BLaER1 (cell line): Measurements from ENCODE around the gene NFIA.
A peak's percentile ranks its signal among the peaks of the same experiment; 100 is the strongest.

ENCODE experiments used
- H3K27ac ChIP-seq: shearing (Covaris generic); formaldehyde crosslinking; 2 replicates; pipeline ENCODE4 v1.8.1; 2022
- H3K27me3 ChIP-seq: shearing (Covaris generic); formaldehyde crosslinking; 2 replicates; pipeline ENCODE4 v1.8.1; 2022
- H3K36me3 ChIP-seq: shearing (Covaris generic); formaldehyde crosslinking; 2 replicates; pipeline ENCODE4 v1.8.1; 2022
- H3K4me1 ChIP-seq: shearing (Covaris generic); formaldehyde crosslinking; 2 replicates; pipeline ENCODE4 v1.8.1; 2022
- H3K4me2 ChIP-seq: shearing (Covaris generic); formaldehyde crosslinking; 2 replicates; pipeline ENCODE4 v1.8.1; 2022
- H3K4me3 ChIP-seq: shearing (Covaris generic); formaldehyde crosslinking; 2 replicates; pipeline ENCODE4 v1.8.1; 2022
- H3K9ac ChIP-seq: shearing (Covaris generic); formaldehyde crosslinking; 2 replicates; pipeline ENCODE4 v1.8.1; 2022
- H3K9me3 ChIP-seq: shearing (Covaris generic); formaldehyde crosslinking; 2 replicates; pipeline ENCODE4 v1.8.1; 2022
- H4K20me1 ChIP-seq: shearing (Covaris generic); formaldehyde crosslinking; 2 replicates; pipeline ENCODE4 v1.8.1; 2022
- Cebpa-rat ChIP-seq: shearing (Covaris generic); IDR thresholded peaks from 2 replicates; pipeline ENCODE4 v1.8.1; 2022

NFIA gene

DNA sequence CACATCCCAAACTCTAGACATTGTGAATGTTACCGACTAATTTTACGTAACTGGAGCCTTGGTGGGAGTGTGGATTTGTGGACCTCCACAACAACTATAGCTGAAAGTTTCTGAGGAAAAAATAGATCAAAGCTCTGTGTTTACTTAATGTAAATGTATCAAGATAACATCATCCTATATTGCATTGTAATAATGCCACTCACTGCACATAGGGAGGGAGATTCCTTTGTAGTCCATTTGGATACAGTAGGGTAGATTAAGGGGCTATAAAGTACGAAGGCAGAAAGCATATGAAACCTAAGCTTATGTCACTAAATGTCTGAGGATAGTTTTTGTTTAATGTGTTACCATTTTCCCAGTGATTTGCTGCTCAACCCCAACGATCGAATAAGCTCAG lies 369.2 kb downstream of the NFIA start:
- H3K9me3 ChIP-seq = no peaks in the 10 kb centered on the region
- H3K4me3 ChIP-seq = no peak overlapping the region
- no peak for TF ChIP-seq Cebpa-rat
- H3K4me1 ChIP-seq = peaks cover 8% of the 10 kb centered on the region; the same call in 1 of the 2 replicates
- H3K27me3 ChIP-seq = no peaks in the 10 kb centered on the region
- H4K20me1 ChIP-seq = no peaks in the 10 kb centered on the region
- no peak overlapping the region for H3K9ac ChIP-seq
- H3K36me3 ChIP-seq = no peaks in the 10 kb centered on the region
- no peak overlapping the region for H3K27ac ChIP-seq
- H3K4me2 ChIP-seq = no peak overlapping the region

DNA sequence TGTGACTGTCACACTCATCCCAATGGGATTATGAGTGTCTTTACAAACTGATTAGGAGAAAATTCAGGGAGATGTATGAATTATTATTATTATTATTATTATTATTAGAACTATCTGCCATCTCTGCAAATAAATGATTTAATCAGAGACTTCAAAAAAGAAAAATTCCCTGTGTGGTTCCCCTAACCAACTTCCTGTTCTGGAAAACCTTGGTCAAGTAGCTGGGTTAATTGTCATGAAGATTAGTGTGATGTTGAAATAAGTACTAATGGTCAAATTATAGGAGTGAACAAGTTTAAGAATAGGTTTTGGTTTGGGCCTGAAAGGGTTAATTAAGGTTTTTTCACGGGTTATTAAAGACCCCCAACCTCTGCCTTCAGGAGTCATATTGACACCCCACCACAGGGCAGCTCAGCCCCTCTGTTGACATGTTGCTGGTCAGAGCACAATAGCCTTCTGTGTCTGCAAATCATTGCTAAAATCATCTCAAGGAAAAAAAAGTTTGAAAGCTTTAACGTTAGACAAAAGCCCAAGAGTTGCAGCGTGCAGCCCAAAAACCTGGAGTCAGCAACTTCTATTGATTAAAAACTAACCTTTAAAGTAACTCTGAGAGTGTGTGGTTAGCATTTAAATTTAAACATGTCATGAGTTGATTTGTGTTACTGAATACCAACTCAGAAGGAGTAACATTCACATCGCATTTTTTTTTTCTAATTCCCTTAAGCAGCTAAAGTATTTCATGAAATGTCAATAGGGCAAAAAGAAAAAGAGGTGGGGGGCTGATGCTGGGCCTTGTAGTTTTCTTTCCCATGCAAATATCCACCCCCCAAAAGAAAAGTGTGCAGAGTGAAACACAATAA lies 370.0 kb downstream of the NFIA start:
- Histone ChIP-seq H3K4me2 (0 out of 2 replicates have a peak overlapping the region, but pooled peaks have one; percentile 20), H3K9ac (no peak overlapping the region), H3K4me3 (no peak overlapping the region), H3K36me3 (no peaks in the 10 kb centered on the region), H3K27ac (no peak overlapping the region), H4K20me1 (no peaks in the 10 kb centered on the region), H3K27me3 (no peaks in the 10 kb centered on the region), H3K4me1 (peaks cover 8% of the 10 kb centered on the region; the same call in 1 of the 2 replicates), H3K9me3 (no peaks in the 10 kb centered on the region)
- no peak for TF ChIP-seq Cebpa-rat

DNA sequence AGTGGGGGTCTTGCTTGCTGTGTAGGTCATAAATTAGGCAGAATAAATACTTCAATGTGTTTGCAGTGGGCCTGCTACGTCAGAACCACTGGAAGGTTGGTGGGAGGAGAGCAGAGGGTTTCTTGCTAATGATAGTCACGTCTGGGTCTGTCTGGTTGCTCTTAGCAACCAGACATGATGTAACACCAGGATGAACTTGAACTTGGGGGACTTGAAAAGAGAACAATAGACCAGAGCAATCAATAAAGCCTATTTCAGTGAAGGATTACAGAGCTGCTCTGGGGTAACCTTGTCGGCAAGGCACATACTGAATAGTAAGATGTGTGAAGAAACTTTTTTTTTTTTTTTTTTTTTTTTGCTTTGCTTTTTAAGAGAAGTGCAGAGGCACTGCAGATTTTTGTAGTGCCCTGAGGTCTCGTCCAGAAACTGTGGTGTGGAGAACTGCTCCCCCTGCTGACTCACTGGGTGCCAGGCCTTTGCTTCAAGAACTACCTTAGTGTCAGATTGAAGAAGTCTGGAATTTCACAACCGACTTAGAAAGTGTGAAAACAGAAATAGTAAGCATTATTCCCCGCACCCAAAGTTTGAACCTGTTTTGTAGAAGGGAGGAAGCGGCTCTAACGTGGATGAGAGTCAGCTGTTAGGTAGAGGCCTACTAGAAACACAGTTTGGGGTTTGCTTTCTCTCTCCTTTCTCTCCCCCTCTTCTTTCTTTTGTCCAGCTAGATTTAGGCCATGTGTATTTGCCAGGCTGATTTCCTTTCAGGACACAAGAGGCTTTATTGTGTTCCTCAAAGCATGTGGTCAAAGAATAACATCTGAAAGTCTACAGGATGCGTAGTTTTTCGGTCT lies 371.0 kb downstream of the NFIA start:
- Histone ChIP-seq H3K36me3 (no peaks in the 10 kb centered on the region), H4K20me1 (no peaks in the 10 kb centered on the region), H3K9ac (no peak overlapping the region), H3K4me2 (peak overlapping the region; percentile 20; the same call in 1 of the 2 replicates), H3K27ac (no peak overlapping the region), H3K4me3 (no peak overlapping the region), H3K4me1 (peaks cover 8% of the 10 kb centered on the region; the same call in 1 of the 2 replicates), H3K9me3 (no peaks in the 10 kb centered on the region), H3K27me3 (no peaks in the 10 kb centered on the region)
- TF ChIP-seq Cebpa-rat = no peak

DNA sequence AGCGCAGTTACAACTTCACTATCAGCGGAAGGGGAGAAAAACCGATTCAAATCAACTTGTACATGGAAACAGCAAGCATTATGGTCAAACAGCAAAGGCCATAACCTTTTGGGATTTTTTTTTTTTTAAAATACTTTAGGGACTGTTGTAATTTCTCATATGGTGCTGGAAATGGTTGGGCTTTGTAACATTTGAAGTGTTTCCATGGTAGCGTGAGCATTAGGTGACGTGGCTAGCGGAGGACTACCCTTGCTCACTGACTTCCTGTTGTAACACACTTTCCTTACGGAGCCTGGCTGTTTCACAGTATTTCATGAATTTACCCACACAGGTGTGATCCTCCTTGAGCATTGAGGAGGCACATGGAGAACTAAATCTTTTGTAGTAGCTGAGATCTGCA lies 373.0 kb downstream of the NFIA start:
- Histone ChIP-seq H3K27me3 (no peaks in the 10 kb centered on the region), H3K9ac (no peak overlapping the region), H3K9me3 (no peaks in the 10 kb centered on the region), H3K27ac (no peak overlapping the region), H3K4me3 (no peak overlapping the region), H4K20me1 (no peaks in the 10 kb centered on the region), H3K4me1 (peaks cover 15% of the 10 kb centered on the region; the same call in 1 of the 2 replicates), H3K4me2 (no peak overlapping the region), H3K36me3 (no peaks in the 10 kb centered on the region)
- TF ChIP-seq Cebpa-rat = no peak

DNA sequence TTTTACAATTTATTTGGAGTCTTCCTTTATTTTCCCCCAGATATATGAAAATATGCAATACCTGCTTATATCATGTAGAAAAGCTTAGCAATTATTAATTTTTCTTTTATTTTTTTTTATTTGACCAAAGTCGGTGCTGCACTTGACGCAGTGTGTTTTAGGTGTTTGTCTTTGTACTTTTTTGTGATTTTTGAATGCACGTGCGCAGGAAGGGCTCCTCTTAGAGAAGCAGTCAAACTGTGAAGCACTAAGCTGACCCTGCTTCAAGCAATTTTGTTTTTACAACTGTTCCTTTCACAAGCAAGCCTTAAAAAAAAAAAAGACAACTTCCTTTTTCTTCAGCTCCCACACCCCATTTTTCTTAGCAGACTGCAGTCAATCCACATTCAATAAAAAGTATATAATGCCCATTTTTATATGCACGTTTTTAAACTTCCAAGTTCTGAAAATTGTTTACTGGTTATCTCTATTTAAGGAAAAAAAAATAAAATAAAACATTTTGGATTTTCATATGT lies 375.2 kb downstream of the NFIA start:
- H3K36me3 ChIP-seq = no peaks in the 10 kb centered on the region
- no peak overlapping the region for H3K27ac ChIP-seq
- no peaks in the 10 kb centered on the region for H4K20me1 ChIP-seq
- peaks cover 13% of the 10 kb centered on the region; the same call in 1 of the 2 replicates for H3K4me1 ChIP-seq
- no peak overlapping the region for H3K4me2 ChIP-seq
- H3K9ac ChIP-seq = no peak overlapping the region
- no peaks in the 10 kb centered on the region for H3K9me3 ChIP-seq
- no peak overlapping the region for H3K4me3 ChIP-seq
- no peaks in the 10 kb centered on the region for H3K27me3 ChIP-seq
- no peak for TF ChIP-seq Cebpa-rat

DNA sequence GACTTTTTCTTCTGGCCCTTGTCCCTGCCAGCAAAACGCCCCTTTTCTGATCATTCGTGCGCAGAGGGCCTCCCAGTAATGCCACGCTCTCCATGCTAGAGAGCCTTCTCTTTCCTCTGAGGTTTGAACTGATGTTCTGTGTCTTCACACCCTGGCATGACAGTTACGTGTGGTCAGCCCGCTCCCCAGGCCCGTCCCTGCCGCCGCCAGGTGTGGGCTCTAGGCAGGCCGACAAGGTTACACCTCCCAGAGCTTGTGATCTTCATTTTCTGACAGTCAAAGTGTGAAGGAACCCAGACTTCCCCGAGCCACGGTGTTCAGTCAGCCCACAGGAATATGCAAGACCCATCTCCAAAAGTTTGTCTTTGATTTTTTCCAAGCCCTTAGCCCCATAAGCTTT lies 377.0 kb downstream of the NFIA start:
- Histone ChIP-seq H3K9ac (no peak overlapping the region), H3K27me3 (no peaks in the 10 kb centered on the region), H3K36me3 (no peaks in the 10 kb centered on the region), H3K4me2 (peak overlapping the region; percentile 31; the same call in 1 of the 2 replicates), H3K4me1 (peaks cover 7% of the 10 kb centered on the region; the same call in 1 of the 2 replicates), H3K4me3 (no peak overlapping the region), H3K9me3 (no peaks in the 10 kb centered on the region), H3K27ac (no peak overlapping the region), H4K20me1 (no peaks in the 10 kb centered on the region)
- no peak for TF ChIP-seq Cebpa-rat

DNA sequence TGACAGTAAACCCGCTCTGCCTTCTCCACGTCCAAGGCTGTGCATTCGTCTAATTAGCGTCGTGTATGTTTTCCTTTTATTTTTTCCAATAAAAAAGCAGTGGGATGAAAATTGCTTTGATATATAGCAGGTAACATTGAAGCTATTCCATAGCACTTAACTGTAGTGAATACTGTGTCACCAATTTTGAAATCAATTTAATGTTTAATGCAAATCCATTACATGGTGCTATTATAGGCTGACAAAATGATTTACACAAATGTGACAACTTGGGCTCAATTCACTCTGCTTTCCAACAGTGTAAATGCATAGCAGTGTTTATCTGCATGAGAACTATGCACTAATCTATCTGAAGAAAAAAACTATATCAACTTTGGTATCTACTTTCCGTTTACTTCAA lies 377.8 kb downstream of the NFIA start:
- H3K27me3 ChIP-seq = no peaks in the 10 kb centered on the region
- no peaks in the 10 kb centered on the region for H3K9me3 ChIP-seq
- no peaks in the 10 kb centered on the region for H4K20me1 ChIP-seq
- H3K36me3 ChIP-seq = no peaks in the 10 kb centered on the region
- no peak overlapping the region for H3K4me2 ChIP-seq
- H3K4me3 ChIP-seq = no peak overlapping the region
- no peak for TF ChIP-seq Cebpa-rat
- H3K4me1 ChIP-seq = peaks cover 7% of the 10 kb centered on the region; the same call in 1 of the 2 replicates
- no peak overlapping the region for H3K9ac ChIP-seq
- H3K27ac ChIP-seq = no peak overlapping the region

DNA sequence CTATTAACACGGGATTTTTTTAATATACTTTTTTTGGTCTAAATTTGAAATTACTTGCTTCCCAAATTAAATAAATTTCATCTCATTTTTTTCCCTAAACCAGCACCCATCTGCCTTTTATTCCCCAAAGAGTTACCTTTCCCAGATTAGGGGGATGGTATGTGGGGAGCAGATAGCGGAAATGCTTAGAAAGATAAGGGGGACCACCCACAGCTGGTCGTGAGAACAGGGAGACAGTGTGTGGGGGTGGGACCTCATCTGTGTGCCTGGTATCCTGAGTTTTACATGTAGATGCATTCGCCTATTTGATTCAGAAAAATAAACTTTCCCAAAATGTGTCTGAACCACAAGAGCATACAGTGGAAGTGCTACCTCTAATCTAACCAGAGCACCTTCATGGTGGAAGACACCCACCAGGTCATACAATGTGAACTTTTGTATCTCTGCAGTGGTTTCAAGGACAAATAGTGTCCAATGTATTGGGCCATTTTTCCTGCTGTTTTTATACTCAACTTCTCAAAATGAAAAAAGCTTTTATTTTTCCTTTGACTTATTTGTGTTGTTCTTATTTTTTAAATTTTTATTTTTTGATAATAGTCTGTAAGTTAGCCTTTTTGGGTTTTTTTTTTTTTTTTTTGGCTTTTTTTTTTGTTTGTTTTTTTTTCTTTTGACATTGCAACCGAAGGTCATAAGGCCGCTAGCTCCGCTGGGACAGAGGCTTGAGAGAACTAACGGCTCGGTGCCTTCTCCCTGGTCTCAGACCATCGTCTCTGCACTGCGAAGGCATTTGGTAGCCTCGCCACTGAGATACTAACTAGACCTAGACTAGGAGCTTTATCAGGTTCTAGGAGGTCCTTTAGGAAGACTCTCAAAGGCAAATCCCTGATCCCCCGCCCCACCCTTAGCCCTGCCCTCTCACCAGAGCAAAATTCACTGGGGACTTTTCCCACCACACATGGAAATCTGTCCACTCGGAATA lies 379.3 kb downstream of the NFIA start:
- H3K4me2 ChIP-seq = no peak overlapping the region
- peaks cover 7% of the 10 kb centered on the region; the same call in 1 of the 2 replicates for H3K4me1 ChIP-seq
- H3K27ac ChIP-seq = no peak overlapping the region
- H3K4me3 ChIP-seq = no peak overlapping the region
- no peak for TF ChIP-seq Cebpa-rat
- H4K20me1 ChIP-seq = no peaks in the 10 kb centered on the region
- H3K9me3 ChIP-seq = no peaks in the 10 kb centered on the region
- H3K27me3 ChIP-seq = no peaks in the 10 kb centered on the region
- H3K9ac ChIP-seq = no peak overlapping the region
- no peaks in the 10 kb centered on the region for H3K36me3 ChIP-seq

DNA sequence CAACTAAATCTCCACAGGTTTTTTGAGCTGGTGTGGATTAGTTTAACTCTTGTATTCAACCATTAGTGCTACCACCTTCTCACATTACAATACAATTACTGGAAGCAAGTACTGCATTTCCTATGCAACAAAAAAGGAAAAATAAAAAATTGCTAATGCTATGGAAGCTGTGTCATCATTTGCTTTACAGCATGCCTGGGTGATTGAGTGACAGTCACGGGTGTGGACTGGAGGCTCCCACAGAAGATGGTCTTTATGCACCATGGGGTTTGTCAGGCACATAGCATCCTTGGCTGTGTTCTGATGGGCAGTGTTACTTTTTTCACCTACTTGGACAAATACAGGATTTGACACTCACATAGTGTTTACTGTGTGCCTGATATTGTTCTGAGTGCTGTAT lies 380.3 kb downstream of the NFIA start:
- Histone ChIP-seq H3K36me3 (no peaks in the 10 kb centered on the region), H3K9ac (no peak overlapping the region), H3K27me3 (no peaks in the 10 kb centered on the region), H3K9me3 (no peaks in the 10 kb centered on the region), H3K4me2 (no peak overlapping the region), H4K20me1 (no peaks in the 10 kb centered on the region), H3K27ac (no peak overlapping the region), H3K4me3 (no peak overlapping the region), H3K4me1 (peaks cover 7% of the 10 kb centered on the region; the same call in 1 of the 2 replicates)
- no peak for TF ChIP-seq Cebpa-rat
